ENCODE results near the gene SDHB. TPM values are rescaled to one million over a fixed set of nuclear protein-coding genes. Genes with fewer than 3 reads are reported as not detected.

SDHB gene
- total and polyA plus RNA-seq, 10 of the 15 experiments (the other 5 are each of a cell fraction or from before 2014, with no cell fraction given): 101 to 319 (median 188) TPM

DNA sequence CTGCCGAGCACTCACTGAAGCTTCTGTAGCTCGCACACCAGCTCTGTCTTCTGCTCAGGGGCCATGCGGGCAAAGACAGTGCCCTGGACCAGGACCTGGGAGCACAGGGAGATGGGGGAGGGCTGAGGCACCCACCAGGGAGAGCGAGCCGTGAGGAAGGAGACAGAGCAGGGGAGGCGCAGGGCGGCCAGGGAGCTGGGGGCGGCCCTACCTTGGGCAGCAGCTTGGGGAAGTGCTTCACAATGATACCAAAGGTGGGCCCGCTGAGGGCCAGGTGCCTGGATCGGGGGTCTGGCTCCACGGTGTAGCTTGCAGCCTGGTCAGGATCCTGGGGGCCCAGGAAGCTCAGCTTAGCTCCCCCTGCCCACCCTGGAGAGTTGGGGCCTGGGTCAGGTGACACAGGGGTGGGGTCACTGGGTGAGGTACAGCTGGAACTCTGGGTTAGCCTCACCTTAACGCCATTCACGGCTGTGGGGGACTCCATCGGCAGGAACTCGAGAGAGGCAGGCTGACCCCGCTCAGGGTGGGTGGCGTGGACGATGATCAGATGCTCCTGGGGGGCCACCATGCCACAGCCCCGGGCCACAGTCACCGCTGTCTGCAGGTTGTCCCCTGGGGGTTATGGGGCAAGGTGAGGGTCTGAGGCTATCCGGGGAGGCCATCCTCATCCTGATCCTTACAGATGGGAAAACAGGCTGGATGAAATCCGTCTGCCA, 64.0 kb downstream of the SDHB start:
- no peak overlapping the region for H2AFZ ChIP-seq (ENCODE audit: control insufficient read depth, low read depth, low read length)
- no peaks in the 10 kb centered on the region for H3K79me2 ChIP-seq (ENCODE audit: control insufficient read depth, insufficient read depth, low read length)
- no peaks in the 10 kb centered on the region for H3K4me1 ChIP-seq (ENCODE audit: control insufficient read depth, insufficient read depth, low read length)
- ChIA-PET CTCF (interaction anchor here (1.0 kb wide), 1 partner anchor 56 kb away, joined by 5 read pairs; no protein-coding TSS in a partner anchor), RAD21 (ENCODE audit: unreplicated experiment) (interaction anchor here (1.0 kb wide), 1 partner anchor 56 kb away, joined by 3 read pairs; no protein-coding TSS in a partner anchor), SMC1A (ENCODE audit: uncharacterized antibody, unreplicated experiment) (no interaction called here), POLR2A (no interaction called here)
- no peaks in the 10 kb centered on the region for H3K36me3 ChIP-seq (ENCODE audit: control insufficient read depth in 2 of 2, insufficient read depth in 2 of 2, low read length in 1 of 2)
- H3K9me3 ChIP-seq (replicated peaks; ENCODE audit: control insufficient read depth, insufficient read depth, low read length): no peaks in the 10 kb centered on the region
- no peaks in the 10 kb centered on the region for H4K20me1 ChIP-seq (ENCODE audit: control insufficient read depth, insufficient read depth)
- intact Hi-C loops (cut with micrococcal nuclease; ENCODE audit: unreplicated experiment) (no loop called here), in situ Hi-C loops (cut with MboI) (no loop called here)
- WGBS (ENCODE audit: insufficient coverage, insufficient replicate concordance, low lambda C conversion rate, missing lambda C conversion rate): 88% methylated on average over 22 of the region's 22 CpGs
- no peak overlapping the region for H3K4me2 ChIP-seq (ENCODE audit: control insufficient read depth, insufficient read depth)
- no peak for FAIRE-seq
- no peak overlapping the region for H3K27ac ChIP-seq (ENCODE audit: control insufficient read depth, insufficient read depth)
- H3K4me3 ChIP-seq: no peak overlapping the region
- ATAC-seq: no peak
- no TSS peak for BruUV-seq (replicated peaks)
- no peaks in the 10 kb centered on the region for H3K27me3 ChIP-seq (replicated peaks in 1 of 2; ENCODE audit: control insufficient read depth in 2 of 2, insufficient read depth in 2 of 2, low read length in 1 of 2)
- no peak for TF ChIP-seq NFYB (IDR thresholded peaks at IDR 0.05; ENCODE audit: insufficient read depth, low read depth, low read length)
- TF ChIP-seq, protein P1, sequence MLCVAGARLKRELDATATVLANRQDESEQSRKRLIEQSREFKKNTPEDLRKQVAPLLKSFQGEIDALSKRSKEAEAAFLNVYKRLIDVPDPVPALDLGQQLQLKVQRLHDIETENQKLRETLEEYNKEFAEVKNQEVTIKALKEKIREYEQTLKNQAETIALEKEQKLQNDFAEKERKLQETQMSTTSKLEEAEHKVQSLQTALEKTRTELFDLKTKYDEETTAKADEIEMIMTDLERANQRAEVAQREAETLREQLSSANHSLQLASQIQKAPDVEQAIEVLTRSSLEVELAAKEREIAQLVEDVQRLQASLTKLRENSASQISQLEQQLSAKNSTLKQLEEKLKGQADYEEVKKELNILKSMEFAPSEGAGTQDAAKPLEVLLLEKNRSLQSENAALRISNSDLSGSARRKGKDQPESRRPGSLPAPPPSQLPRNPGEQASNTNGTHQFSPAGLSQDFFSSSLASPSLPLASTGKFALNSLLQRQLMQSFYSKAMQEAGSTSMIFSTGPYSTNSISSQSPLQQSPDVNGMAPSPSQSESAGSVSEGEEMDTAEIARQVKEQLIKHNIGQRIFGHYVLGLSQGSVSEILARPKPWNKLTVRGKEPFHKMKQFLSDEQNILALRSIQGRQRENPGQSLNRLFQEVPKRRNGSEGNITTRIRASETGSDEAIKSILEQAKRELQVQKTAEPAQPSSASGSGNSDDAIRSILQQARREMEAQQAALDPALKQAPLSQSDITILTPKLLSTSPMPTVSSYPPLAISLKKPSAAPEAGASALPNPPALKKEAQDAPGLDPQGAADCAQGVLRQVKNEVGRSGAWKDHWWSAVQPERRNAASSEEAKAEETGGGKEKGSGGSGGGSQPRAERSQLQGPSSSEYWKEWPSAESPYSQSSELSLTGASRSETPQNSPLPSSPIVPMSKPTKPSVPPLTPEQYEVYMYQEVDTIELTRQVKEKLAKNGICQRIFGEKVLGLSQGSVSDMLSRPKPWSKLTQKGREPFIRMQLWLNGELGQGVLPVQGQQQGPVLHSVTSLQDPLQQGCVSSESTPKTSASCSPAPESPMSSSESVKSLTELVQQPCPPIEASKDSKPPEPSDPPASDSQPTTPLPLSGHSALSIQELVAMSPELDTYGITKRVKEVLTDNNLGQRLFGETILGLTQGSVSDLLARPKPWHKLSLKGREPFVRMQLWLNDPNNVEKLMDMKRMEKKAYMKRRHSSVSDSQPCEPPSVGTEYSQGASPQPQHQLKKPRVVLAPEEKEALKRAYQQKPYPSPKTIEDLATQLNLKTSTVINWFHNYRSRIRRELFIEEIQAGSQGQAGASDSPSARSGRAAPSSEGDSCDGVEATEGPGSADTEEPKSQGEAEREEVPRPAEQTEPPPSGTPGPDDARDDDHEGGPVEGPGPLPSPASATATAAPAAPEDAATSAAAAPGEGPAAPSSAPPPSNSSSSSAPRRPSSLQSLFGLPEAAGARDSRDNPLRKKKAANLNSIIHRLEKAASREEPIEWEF (IDR thresholded peaks at IDR 0.05; ENCODE audit: insufficient replicate concordance, low read depth, low read length): no peak
- no peak for TF ChIP-seq PML (IDR thresholded peaks at IDR 0.05; ENCODE audit: low read length)
- no peak for TF ChIP-seq FOS (IDR thresholded peaks at IDR 0.05; ENCODE audit: borderline replicate concordance, extremely low read depth, insufficient read length)
- TF ChIP-seq, protein P2, sequence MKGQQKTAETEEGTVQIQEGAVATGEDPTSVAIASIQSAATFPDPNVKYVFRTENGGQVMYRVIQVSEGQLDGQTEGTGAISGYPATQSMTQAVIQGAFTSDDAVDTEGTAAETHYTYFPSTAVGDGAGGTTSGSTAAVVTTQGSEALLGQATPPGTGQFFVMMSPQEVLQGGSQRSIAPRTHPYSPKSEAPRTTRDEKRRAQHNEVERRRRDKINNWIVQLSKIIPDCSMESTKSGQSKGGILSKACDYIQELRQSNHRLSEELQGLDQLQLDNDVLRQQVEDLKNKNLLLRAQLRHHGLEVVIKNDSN (IDR thresholded peaks at IDR 0.05; ENCODE audit: borderline replicate concordance, extremely low read length, insufficient read depth, low read depth, low read length): no peak
- TF ChIP-seq SP1 (IDR thresholded peaks at IDR 0.05; ENCODE audit: low read depth, low read length): no peak
- no peak for TF ChIP-seq NFYA (IDR thresholded peaks at IDR 0.05; ENCODE audit: borderline replicate concordance, low read depth, low read length)
- no peak for DNase-seq (ENCODE audit: low read depth, low spot score)
- H3K9ac ChIP-seq (ENCODE audit: control insufficient read depth, insufficient read depth, low read length): no peak overlapping the region

Data from GM12878 (cell line).